ENCODE data around the gene CDH5. TPM values are rescaled to one million over a fixed set of nuclear protein-coding genes. Genes with fewer than 3 reads are reported as not detected.
A peak's percentile ranks its signal among the peaks of the same experiment; 100 is the strongest.

Gene CDH5
- total and polyA plus RNA-seq, 2 donors from 2014 or later = 13.9 to 41.3 TPM

DNA sequence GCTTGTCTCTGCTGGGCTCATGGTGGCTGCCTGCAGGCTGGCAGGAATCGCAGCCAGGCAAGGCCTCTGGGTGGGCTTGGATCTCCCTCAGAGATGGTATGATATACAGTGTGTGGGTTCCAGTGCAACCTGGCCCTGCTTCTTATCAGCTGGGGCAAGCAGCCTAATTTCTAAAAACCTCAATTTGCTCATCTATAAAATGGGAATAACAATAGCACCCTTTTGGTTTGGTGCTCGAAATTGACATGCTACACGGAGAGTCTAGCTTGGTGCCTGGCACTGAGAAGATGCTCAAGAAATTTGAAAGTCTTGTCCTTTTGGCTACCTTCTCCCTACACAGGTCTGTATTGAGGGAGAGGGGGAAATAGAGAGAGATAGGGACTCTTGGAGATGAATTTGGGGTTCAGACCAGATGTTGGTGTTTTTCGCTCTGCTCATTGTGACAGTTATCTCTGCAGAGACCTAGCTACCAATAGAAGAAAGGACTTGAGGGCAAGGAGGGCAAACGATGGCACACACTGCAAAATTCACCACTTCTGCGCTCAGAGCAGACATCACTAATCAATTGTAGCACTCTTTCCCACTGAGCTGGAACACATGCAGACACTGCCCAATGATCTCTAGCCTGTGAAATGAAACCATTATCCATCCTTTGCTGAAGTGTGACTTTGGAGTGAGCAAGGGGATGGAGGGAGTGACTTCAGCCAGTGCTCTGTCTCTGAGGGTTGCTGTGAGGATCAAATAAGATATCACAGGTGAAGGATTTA lies 76.2 kb downstream of the CDH5 start:
- H3K9ac ChIP-seq (ENCODE audit: low read length in 3 of 3) = no peak overlapping the region
- no peaks in the 10 kb centered on the region for H3K4me1 ChIP-seq (ENCODE audit: control insufficient read depth in 2 of 3, insufficient read depth in 2 of 3, low read depth in 1 of 3, low read length in 3 of 3)
- no peak overlapping the region for H3K27ac ChIP-seq (ENCODE audit: low read depth in 2 of 2, low read length in 2 of 2)
- intact Hi-C loops (cut with DNase I) = no loop called here
- no peaks in the 10 kb centered on the region for H3K27me3 ChIP-seq (ENCODE audit: control insufficient read depth, insufficient read depth, low read length)
- no peak overlapping the region for H3K4me3 ChIP-seq (ENCODE audit: low read length in 3 of 3)
- FAIRE-seq (no peak), DNase-seq (no peak)
- TF ChIP-seq, protein P1, sequence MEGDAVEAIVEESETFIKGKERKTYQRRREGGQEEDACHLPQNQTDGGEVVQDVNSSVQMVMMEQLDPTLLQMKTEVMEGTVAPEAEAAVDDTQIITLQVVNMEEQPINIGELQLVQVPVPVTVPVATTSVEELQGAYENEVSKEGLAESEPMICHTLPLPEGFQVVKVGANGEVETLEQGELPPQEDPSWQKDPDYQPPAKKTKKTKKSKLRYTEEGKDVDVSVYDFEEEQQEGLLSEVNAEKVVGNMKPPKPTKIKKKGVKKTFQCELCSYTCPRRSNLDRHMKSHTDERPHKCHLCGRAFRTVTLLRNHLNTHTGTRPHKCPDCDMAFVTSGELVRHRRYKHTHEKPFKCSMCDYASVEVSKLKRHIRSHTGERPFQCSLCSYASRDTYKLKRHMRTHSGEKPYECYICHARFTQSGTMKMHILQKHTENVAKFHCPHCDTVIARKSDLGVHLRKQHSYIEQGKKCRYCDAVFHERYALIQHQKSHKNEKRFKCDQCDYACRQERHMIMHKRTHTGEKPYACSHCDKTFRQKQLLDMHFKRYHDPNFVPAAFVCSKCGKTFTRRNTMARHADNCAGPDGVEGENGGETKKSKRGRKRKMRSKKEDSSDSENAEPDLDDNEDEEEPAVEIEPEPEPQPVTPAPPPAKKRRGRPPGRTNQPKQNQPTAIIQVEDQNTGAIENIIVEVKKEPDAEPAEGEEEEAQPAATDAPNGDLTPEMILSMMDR (IDR thresholded peaks at IDR 0.05; ENCODE audit: borderline replicate concordance, extremely low read depth, insufficient read depth) = no peak
- no peaks in the 10 kb centered on the region for H3K9me3 ChIP-seq (ENCODE audit: control insufficient read depth in 2 of 3, insufficient read depth in 1 of 3, low read length in 3 of 3)
- H3K36me3 ChIP-seq (ENCODE audit: control insufficient read depth in 2 of 3, insufficient read depth in 3 of 3, low read length in 3 of 3) = no peaks in the 10 kb centered on the region

DNA sequence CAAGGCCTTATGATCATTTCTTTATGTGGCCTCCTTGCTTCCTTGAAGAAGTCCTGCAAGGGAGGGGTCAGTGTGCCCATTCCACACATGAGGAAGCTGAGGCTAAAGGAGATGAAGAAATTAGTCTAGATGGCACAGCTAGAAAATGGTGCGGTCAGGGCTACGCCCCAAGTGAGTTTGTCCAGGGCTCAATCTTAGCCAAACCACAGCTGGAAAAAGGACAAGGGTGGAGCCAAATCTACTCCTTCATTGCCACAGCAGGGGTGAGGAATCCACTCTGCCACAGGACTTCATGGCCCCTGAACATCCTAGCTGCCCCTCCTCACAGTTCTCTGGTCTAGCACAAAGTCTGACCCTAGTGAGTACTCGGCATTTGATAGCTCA lies 76.8 kb downstream of the CDH5 start:
- Histone ChIP-seq H3K4me3 (ENCODE audit: low read length in 3 of 3) (no peak overlapping the region), H3K27ac (ENCODE audit: low read depth in 2 of 2, low read length in 2 of 2) (no peak overlapping the region), H3K9ac (ENCODE audit: low read length in 3 of 3) (no peak overlapping the region), H3K9me3 (ENCODE audit: control insufficient read depth in 2 of 3, insufficient read depth in 1 of 3, low read length in 3 of 3) (no peaks in the 10 kb centered on the region), H3K4me1 (ENCODE audit: control insufficient read depth in 2 of 3, insufficient read depth in 2 of 3, low read depth in 1 of 3, low read length in 3 of 3) (no peaks in the 10 kb centered on the region), H3K27me3 (ENCODE audit: control insufficient read depth, insufficient read depth, low read length) (no peaks in the 10 kb centered on the region), H3K36me3 (ENCODE audit: control insufficient read depth in 2 of 3, insufficient read depth in 3 of 3, low read length in 3 of 3) (no peaks in the 10 kb centered on the region)
- TF ChIP-seq, protein P1 (IDR thresholded peaks at IDR 0.05; ENCODE audit: borderline replicate concordance, extremely low read depth, insufficient read depth) = no peak
- DNase-seq (no peak), FAIRE-seq (no peak)
- intact Hi-C loops (cut with DNase I) = no loop called here

DNA sequence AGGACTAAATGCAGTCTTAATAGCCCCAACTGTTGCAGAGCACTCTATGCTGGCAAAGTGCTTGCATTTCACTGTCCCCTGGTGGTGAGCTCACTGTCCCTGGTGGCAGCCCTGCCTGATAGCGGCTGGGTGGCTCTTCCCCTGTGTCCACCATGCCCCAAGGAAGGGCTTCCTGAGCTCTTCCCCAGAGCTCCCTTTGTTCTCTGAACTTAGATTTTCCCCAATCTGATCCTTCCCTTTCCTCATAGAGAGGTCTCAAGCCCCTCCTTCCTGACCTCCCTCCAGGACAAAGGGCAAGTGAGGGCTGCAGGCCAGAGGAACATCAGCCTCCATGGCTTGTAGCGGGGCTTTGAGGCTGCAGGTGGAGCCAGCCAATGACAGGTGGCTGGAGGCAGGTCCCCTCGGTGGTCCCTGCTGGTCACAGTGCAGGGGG lies 77.6 kb downstream of the CDH5 start:
- Histone ChIP-seq H3K9me3 (ENCODE audit: control insufficient read depth in 2 of 3, insufficient read depth in 1 of 3, low read length in 3 of 3) (no peaks in the 10 kb centered on the region), H3K27ac (ENCODE audit: low read depth in 2 of 2, low read length in 2 of 2) (no peak overlapping the region), H3K27me3 (ENCODE audit: control insufficient read depth, insufficient read depth, low read length) (no peaks in the 10 kb centered on the region), H3K36me3 (ENCODE audit: control insufficient read depth in 2 of 3, insufficient read depth in 3 of 3, low read length in 3 of 3) (no peaks in the 10 kb centered on the region), H3K9ac (ENCODE audit: low read length in 3 of 3) (no peak overlapping the region), H3K4me3 (ENCODE audit: low read length in 3 of 3) (no peak overlapping the region), H3K4me1 (ENCODE audit: control insufficient read depth in 2 of 3, insufficient read depth in 2 of 3, low read depth in 1 of 3, low read length in 3 of 3) (no peaks in the 10 kb centered on the region)
- FAIRE-seq (no peak), DNase-seq (peak in 1 of 5 donors; percentile 41)
- intact Hi-C loops (cut with DNase I) = no loop called here
- TF ChIP-seq, protein P1 (IDR thresholded peaks at IDR 0.05; ENCODE audit: borderline replicate concordance, extremely low read depth, insufficient read depth) = no peak

Measured in kidney (tissue), 14 donors.